Body of pancreas (tissue), 4 donors: ENCODE measurements around the gene MYO6. TPM values are rescaled to one million over a fixed set of nuclear protein-coding genes. Genes with fewer than 3 reads are reported as not detected.

ENCODE experiments used
- ATAC-seq: fragments of 150-250 bp; one replicate; pipeline ENCODE4 v1.9.1; 2016
- DNase-seq, 4 donors: peaks; one replicate each; pipeline ENCODE4 v3.0.0-alpha.2; 2019
- H3K27ac ChIP-seq, 4 donors: fragments of 200-600 bp; sonication (generic); 1 replicate in 3 of 4; 2 replicates in 1 of 4; pipeline versions ENCODE4 v1.5.1 to v1.6.1; 2016 to 2019; ENCODE audit warnings: mild to moderate bottlenecking in 1 of 4, mixed read lengths in 1 of 4, moderate library complexity in 1 of 4
- H3K27me3 ChIP-seq, 2 donors: fragments of 200-600 bp; sonication (generic); one replicate each; pipeline ENCODE4 v1.6.0; 2016; ENCODE audit warnings: mild to moderate bottlenecking in 1 of 2
- H3K36me3 ChIP-seq, 2 donors: fragments of 200-600 bp; sonication (generic); replicated peaks in 1 of 2; 2 replicates each; pipeline ENCODE4 v1.5.1; 2016; ENCODE audit warnings: low read depth in 2 of 2; ENCODE audit not compliant: insufficient read depth in 1 of 2
- H3K4me1 ChIP-seq: fragments of 200-600 bp; sonication (generic); one replicate; pipeline ENCODE4 v1.6.0; 2016
- H3K4me3 ChIP-seq, 2 donors: fragments of 200-600 bp; sonication (generic); 1 replicate in 1 of 2; 2 replicates in 1 of 2; pipeline ENCODE4 v1.5.1; 2016 to 2019
- H3K9me3 ChIP-seq, 3 donors: fragments of 200-600 bp; sonication (generic); 1 replicate in 2 of 3; 2 replicates in 1 of 3; pipeline ENCODE4 v1.5.1; 2016
- CTCF ChIP-seq, 7 experiments: fragments of 450-650 bp in 4 of 7; fragments of 200-600 bp in 3 of 7; sonication (generic) in 3 of 7; IDR thresholded peaks; one replicate each; pipeline ENCODE4 v1.5.1; 2016 to 2019; ENCODE audit warnings: antibody characterized with exemption in 7 of 7
- POLR2A ChIP-seq, 3 donors: fragments of 450-650 bp; IDR thresholded peaks; one replicate each; pipeline ENCODE4 v1.6.1; 2016; ENCODE audit warnings: antibody characterized with exemption in 3 of 3, mild to moderate bottlenecking in 2 of 3
- WGBS, 2 donors: methylation state at CpG; one replicate each; pipeline ENCODE4 v1.1.5; 2017; 5-methylcytosine and 5-hydroxymethylcytosine counted together
- intact Hi-C: fragments of 100-400 bp; cut with DNase I; formaldehyde crosslinking; loops from one replicate; pipeline ENCODE4 v1.15.1; 2023
- total RNA-seq, 2 donors: library from RNA; depleted of rRNA; stranded (reverse); fragments of >200 nt; gene quantifications; one replicate each; pipeline ENCODE4 v1.1.0, GENCODE V29; 2016

Gene MYO6
- total RNA-seq, 2 donors from 2014 or later, result 21.0 to 29.7 TPM

- ATAC-seq, result no peak
- 83 to 91% methylated on average over 3 of the region's 3 CpGs for WGBS, 2 donors
- no peaks in the 10 kb centered on the region for H3K9me3 ChIP-seq
- intact Hi-C loops, result no loop called here
- no peak overlapping the region for H3K4me3 ChIP-seq
- no peaks in the 10 kb centered on the region for H3K36me3 ChIP-seq
- H3K27me3 ChIP-seq, result no peaks in the 10 kb centered on the region
- H3K27ac ChIP-seq, result no peak overlapping the region
- no peaks in the 10 kb centered on the region for H3K4me1 ChIP-seq
- TF ChIP-seq CTCF (IDR thresholded peaks at IDR 0.05) (no peak), POLR2A (IDR thresholded peaks at IDR 0.05) (no peak)
- no peak for DNase-seq
Measured at GRCh38 chr6:75791881-75792280, 42.8 kb downstream of the MYO6 start.

GRCh38 chr6:75794351-75794846, 45.4 kb downstream of the MYO6 start:
- no peak for ATAC-seq

GRCh38 chr6:75794954-75795739, 46.1 kb downstream of the MYO6 start:
- no peaks in the 10 kb centered on the region for H3K27me3 ChIP-seq
- H3K9me3 ChIP-seq, result no peaks in the 10 kb centered on the region
- DNase-seq, result no peak
- intact Hi-C loops, result no loop called here
- no peak overlapping the region for H3K4me3 ChIP-seq
- H3K27ac ChIP-seq, result no peak overlapping the region
- ATAC-seq, result no peak
- TF ChIP-seq CTCF (IDR thresholded peaks at IDR 0.05) (no peak), POLR2A (IDR thresholded peaks at IDR 0.05) (no peak)
- 30 to 35% methylated on average over 6 of the region's 6 CpGs for WGBS, 2 donors
- no peaks in the 10 kb centered on the region for H3K36me3 ChIP-seq
- H3K4me1 ChIP-seq, result no peaks in the 10 kb centered on the region

More at GRCh38 chr6:75794351-75794846, 45.4 kb downstream of the MYO6 start:
- Histone ChIP-seq H3K4me1 (no peaks in the 10 kb centered on the region), H3K9me3 (no peaks in the 10 kb centered on the region), H3K27ac (no peak overlapping the region), H3K27me3 (no peaks in the 10 kb centered on the region), H3K36me3 (no peaks in the 10 kb centered on the region), H3K4me3 (no peak overlapping the region)
- no peak for TF ChIP-seq POLR2A (IDR thresholded peaks at IDR 0.05)
- no peak for TF ChIP-seq CTCF (IDR thresholded peaks at IDR 0.05)
- intact Hi-C loops, result no loop called here
- 59 to 70% methylated on average over 4 of the region's 4 CpGs for WGBS, 2 donors
- no peak for DNase-seq

GRCh38 chr6:75796723-75797122, 47.7 kb downstream of the MYO6 start:
- 76 to 100% methylated on average over 1 of the region's 1 CpG for WGBS, 2 donors
- Histone ChIP-seq H3K27ac (no peak overlapping the region), H3K4me1 (no peaks in the 10 kb centered on the region), H3K9me3 (no peaks in the 10 kb centered on the region), H3K27me3 (no peaks in the 10 kb centered on the region), H3K4me3 (no peak overlapping the region), H3K36me3 (no peaks in the 10 kb centered on the region)
- DNase-seq (no peak), ATAC-seq (no peak)
- TF ChIP-seq POLR2A (IDR thresholded peaks at IDR 0.05) (no peak), CTCF (IDR thresholded peaks at IDR 0.05) (no peak)
- intact Hi-C loops, result no loop called here

- DNase-seq (no peak), ATAC-seq (no peak)
- 94 to 97% methylated on average over 4 of the region's 4 CpGs for WGBS, 2 donors
- Histone ChIP-seq H3K9me3 (no peaks in the 10 kb centered on the region), H3K27ac (no peak overlapping the region), H3K4me1 (no peaks in the 10 kb centered on the region), H3K27me3 (no peaks in the 10 kb centered on the region), H3K4me3 (no peak overlapping the region), H3K36me3 (no peaks in the 10 kb centered on the region)
- intact Hi-C loops, result no loop called here
- no peak for TF ChIP-seq POLR2A (IDR thresholded peaks at IDR 0.05)
- TF ChIP-seq CTCF (IDR thresholded peaks at IDR 0.05), result no peak
Measured at GRCh38 chr6:75800133-75800532, 51.1 kb downstream of the MYO6 start.
